Hippocampal formation (tissue), 2 donors: ENCODE measurements around the gene PTRHD1.
"Not testable (repeated sequence)": the region's sequence is repeated elsewhere in the genome, so short reads cannot be mapped to it uniquely, and the experiment has no call there.

ENCODE experiments used
- DNase-seq, 2 donors: peaks; one replicate each; lab custom pipeline; 2025; lab: John Stamatoyannopoulos, UW

Gene PTRHD1, protein sequence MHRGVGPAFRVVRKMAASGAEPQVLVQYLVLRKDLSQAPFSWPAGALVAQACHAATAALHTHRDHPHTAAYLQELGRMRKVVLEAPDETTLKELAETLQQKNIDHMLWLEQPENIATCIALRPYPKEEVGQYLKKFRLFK

DNA sequence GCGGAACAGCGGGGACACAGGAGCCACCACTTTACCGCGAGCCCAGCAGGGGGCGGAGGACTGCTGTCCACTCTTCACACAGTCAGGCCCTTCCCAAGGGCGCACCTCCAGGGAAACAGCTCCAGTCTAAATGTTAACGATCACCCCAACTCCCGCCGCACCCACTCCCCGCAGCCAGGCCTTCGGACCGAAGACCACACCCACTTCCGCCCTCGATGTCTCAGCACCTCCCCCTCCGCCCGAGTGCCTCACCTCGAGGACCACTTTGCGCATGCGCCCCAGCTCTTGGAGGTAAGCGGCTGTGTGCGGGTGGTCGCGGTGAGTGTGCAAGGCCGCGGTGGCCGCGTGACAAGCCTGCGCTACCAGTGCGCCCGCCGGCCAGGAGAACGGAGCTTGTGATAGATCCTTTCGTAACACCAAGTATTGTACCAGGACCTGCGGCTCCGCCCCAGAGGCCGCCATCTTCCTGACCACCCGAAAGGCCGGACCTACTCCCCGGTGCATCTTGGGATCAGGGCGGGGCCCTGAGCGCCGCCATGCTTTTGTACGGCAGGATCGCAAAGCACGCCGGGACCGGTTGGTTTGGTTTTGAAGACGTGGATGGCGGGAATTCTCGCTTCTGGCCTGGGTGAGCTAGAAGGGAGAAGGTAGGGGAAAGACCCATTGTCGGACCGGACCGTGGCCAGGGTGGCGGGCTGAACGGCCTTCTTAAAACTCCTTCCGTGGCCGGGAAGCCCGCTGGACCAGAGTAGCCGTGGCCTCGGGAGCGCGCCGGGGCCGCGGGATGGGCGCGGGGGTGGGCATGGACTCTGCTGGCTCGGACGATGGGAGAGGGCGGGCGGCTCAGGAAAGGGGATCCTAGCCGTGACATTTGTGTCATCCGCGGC is at the start of gene PTRHD1, which contains the start of gene CENPO:
Gene PTRHD1 (minus strand): TSS at position 518 of the 887 bp plus-strand sequence. CDS start 14 bp downstream, at position 504.
Gene CENPO (plus strand): TSS at position 552 of the 887 bp plus-strand sequence. CDS start 495 bp downstream, outside the sequence.
- DNase-seq: peak; percentile 89 to 96

DNA sequence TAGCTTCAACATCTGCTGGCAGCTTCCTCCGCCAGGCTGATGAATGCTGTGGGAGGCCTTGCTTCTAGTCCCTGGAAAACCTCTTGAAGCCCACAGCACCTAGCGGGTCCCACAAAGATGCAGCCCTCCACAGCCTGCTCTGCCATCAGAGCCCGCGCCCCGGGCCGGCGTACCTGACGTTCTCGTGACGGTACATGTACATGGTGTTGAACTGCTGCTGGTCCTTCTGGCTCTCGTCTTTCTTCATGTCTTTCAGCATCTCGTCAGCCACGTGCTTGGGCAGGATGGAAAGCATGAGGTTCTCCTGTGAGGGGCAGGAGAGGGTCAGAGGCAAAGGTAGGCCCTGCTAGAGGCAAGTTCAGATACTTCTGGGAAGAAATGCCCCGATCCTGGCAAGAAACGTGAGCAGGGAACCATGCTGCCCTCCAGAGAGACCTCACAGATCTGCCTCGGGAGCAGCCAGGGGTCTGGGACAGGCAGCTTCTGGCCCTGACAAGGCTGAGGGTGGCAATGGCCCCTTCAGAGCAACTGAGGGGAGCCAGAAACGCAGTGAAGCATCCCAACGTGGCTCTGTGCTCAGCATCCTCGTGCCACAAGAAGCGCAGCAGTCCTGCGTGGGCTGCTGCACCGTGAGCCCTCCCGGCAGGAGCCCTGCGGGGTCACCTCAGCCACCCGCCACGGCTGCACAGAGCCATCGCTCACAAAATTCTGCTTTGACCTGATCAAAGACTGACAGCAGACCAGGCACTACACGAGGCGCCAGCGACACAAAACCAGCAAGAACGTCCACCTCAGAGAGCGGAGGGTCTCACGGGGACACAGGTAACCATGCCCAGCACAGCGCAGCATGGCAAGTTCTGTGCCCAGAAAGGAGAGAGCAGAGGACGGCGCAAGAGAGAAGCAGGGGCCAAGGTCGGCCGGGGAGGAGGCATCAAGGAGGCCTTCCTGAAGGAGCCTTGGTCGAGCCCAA is 49.2 kb upstream of the PTRHD1 start:
- DNase-seq: no peak

DNA sequence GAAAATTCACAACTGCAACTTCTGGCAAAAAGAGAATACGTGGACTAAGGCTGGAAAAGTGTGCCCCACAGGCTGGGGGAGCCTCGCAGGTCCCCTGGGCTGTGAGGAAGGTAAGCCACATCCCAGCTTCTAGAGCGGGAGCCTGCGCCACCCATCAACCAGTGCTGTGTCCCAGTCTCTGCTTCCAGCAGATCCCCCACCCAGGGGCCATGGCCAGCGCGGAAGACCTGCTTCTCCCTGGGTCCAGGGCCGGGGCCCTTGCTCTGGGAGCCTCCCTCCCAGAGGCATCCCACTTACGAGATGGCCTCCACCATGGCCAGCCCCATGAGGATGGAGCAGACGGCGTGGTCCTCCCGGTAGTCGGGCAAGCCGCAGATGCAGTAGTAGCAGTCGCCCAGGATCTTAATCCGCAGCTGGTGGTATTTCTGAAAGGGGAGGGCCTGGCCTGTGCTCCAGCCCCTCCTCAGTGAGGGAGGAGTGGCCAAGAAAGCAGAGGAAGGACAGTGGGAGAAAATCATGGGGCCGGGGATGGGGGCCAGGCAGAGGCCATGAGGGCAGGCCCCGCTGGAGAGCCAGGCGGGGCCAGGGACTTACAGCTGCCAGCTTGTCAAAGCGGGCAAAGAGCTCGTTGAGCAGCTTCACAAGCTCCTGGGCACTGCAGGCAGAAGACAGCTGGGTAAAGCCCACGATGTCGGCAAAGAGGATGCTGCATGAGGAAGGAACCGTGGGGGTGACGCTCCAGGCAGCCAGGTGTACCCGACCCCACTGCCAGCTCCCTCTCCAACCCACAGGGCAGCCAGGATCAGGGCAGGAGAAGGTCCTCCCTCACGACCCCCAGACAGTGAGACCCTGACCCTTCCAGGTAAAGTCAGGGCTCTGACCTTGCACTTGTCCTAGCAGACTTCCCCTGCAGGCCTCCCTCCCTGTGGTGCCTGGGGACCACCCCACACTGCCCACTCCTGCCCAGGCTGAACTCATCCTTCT is 48.1 kb upstream of the PTRHD1 start:
- peak in 1 of 2 donors; percentile 24 for DNase-seq

DNA sequence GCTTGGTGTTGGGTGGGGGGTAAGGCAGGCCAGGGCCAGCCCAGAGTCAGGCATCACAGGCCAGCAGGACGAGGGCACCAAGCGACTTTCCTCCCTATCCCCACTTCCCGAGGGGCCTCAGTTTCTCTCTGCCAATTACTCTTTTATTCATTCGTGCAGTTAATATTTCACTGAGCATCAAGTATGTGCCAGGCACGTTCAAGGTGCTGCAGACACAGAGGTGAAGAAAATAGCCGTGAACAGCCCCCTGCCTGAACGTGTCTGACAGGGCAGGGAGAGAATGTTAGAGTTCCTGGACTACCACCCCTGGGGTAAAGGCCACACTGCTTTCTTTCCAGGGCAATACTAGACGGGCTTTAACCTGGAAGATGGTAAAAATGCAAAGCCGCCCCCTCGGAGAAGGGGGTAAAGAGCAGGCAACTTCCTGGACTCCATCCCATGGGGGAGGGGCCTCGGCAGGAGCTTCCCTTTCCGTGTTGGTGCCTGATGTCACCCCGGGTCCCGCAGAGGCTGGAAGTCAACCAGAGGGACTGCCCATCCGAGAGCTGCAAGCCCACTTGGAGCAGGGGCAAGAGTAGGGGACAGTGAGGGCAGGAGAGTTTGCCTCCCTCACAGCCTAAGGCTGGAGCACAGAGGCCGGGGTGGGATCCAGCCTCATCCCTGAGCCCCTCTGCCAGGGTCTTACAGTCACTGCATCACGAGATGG is 47.1 kb upstream of the PTRHD1 start:
- DNase-seq: no peak

DNA sequence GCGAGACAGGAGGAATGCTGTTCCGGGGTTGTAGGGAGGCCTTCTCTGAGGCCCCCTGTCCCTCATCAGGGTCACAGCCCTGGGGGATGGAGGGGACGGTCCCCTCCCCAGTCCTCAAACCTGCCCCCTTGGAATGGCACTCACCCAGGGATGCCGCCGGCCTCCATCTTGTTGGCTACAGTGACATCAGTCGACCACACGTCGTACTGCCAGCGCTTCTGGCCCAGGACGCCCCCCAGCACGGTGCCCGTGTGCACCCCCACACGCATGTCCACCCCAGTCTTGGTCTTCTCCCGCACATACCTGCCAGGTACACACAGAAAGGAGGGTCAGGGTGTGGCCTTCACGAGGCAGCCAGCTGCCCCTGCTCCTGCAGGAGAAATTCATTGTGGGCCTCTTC is 46.5 kb upstream of the PTRHD1 start:
- no peak for DNase-seq

DNA sequence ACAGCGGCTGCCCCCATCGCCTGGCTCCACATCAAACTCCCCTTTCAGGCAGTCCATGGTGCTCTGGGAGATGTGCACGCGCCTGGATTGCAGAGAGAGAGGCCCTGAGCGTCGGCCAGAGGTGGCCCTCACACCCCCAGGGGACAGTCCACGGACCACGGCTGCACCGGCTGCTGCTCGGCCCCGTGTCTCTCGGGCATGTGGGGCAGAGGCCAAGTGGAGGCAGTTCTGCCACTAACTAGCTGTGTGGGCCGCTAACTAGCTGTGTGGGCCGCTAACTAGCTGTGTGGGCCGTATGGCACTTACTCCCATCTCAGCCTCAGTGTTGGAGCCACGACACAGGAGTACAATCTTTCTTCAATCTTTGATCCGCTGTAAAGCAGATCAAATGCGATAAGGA is 45.4 kb upstream of the PTRHD1 start:
- no peak for DNase-seq

DNA sequence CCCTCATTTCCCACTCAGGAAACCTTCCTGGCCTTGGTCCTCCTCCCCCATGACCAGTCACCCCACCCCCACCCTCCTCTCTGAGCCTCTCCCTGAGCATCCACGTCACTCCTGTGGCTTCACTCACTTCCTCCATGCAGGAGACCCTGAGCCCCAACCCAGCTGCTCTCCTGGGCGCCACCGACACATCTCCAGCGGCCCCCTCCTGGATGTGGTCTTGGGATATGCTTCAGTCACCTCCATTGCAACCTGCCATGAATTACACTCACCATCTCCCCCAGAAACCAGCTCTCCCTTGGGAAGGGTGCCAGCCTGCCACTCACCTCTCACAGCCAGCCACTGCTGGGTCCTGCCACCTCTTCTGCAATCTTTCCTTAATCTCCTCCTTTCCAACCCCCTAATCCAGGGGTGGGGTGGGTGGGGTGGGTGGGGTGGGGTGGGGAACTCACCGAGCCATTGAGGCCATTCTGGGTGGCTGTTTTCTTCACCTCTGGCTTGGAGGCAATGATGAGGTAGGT is 44.9 kb upstream of the PTRHD1 start:
- DNase-seq: no peak

DNA sequence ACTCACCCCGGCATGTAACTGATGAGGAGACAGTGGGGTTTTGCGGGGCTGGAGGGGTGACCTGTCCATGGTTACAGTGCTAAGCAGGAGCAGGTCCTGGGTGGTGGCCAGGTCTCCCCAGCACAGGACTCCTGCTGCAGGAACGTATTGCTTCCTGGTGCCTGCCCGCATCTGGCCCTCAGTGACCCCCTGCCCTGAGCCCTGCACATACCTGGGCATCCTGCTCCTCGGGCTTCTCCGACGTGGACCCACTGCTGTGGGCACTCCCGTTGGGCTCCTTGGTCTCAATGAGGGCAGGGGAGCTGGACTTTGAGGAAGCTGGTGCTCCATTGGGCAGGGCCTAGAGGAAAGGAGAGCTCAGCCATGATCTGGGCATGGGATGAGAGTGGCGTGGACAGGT is 43.5 kb upstream of the PTRHD1 start:
- no peak for DNase-seq

DNA sequence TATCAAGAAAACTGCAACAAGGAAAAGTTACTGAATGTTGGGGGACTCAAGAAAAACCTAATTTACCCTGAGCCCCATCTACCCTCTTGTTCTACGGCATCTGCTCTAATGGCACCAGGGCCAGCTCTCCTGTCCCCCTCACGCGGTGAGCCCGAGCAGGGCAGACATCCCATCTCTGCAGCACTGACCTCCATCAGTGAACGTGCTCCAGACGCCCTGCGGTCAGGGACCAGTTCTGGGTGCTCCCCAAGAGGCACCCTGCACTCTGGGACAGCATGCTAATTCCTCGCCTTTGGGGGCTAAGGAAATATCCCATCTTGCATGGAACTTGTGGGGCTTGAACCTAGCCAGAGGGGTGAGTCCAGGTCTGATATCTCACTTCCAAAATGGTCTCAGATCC is 43.0 kb upstream of the PTRHD1 start:
- DNase-seq: no peak

DNA sequence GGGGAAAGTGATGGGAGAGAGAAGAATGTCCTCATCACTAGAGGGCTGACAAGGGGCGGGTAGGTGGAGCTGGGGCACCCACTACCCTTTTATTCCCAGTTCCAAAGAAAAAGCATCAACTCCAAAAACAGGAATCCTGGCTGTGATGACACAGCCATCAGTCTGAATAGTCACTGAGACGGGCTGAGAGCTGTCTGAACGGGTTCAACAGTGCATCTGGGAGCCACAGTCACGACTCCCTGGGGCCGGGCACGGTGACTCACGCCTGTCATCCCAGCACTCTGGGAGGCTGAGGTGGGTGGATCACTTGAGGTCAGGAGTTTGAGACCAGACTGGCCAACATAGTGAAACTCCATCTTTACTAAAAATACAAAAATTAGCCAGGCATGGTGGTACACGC is 42.2 kb upstream of the PTRHD1 start:
- not testable (repeated sequence) for DNase-seq

DNA sequence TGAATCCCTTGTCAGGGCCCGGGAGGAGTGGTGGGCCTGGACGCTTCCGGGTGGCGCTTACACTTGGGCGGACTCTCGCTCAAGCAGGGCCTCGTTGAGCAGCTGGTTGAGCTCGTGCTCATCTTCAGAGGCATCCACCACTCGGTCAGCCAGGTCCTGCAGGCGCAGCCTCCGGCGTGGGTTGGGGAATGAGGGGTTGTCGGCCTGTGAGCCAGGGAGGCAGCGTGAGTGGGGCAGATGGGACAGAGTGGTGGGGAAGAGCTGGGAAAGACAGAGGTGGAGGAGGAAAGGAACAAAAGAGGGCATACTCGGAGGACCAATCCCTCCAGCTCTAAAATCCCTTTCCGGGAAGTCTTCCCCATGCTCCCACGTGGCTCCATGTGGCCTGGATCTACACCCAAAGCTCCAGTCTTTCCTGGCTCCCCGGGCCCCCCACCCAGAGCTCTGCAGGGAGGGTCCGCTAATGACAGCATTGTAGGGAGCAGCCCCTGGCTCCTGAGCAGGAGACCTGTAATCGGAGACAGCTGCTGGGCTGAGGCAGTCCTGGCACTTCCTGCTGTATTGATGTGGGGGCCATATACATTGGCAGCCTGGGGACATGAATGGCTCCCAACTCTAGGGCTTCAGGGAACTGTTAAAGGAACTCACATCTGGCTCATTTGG is 41.7 kb upstream of the PTRHD1 start:
- no peak for DNase-seq

DNA sequence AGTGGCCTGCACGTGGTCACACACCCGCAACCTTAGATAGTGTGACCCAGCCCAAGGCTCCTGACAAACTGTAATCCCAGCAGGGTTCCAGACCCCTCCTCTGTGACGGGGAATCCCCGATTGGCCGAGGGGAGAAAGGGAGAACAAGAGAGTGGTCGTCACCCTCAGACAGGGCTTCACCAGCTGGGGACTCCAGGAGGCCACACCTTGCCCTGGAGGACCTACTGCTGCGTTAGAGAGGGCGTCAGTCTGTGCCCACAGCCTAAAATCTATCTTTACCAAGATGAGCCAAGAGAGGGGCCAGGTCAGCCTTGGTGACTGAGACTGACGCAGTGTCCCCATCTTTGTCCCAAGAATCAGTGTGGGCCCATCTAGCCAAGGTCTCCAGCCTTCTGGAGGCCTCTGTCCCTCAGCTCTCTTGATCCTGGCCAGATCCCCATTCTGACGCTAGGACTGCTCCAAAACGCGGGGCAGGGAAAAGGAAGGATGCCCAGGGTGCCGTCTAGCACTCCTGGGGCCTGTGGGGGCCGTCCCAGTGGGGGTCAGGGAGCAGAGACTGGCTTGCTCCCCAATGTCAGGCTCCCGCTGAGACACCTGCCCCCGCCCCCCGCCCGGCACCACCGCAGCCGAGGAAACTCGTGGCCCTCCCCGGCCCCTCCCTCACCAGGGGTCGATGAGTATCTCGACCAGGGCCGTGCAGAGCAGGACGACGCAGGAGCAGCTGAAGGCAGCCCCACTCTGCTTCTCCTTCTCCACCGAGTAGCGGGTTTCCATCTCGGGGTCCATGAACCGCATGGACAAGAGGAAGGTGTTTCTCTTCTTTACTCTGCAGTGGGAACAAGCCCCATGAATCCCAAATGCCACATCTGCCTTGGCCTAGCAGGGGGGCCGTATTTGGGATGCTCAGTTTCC is 40.9 kb upstream of the PTRHD1 start:
- no peak for DNase-seq

DNA sequence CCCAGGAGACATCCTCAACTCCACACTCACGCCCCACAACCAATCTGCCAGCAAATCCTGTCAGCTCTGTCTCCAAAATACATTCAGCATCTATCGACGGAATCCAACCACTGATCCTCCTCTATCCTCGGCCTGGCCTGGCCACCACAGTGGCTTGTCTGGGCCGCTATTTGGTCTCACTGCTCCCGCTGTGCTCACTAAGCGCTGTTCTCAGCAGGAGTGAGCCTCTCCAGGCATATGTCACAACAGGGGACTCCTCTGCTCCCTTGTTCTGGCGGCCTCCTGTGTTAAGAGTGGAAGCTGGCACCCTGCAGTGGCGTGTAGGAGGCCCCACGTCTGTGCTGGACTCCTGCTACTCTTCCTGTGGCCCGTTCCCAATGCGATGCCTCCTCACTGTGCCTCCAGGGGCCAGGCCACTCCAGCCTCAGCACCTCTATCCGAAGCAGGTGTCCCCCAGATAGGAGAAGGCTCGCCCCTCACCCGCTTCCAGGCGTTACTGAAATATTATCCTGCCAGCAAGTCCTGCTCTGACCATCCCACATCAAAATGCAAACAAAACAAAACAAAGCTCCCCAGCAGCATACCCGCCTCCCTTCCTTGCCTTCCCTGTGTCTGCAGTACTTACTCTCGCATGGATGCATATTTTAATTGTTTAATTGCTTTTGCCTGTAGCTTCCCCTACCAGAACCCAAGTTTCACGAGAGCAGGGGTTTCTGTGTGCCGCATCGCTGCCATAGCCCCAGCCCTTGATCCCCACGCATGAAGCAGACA is 39.9 kb upstream of the PTRHD1 start:
- DNase-seq: no peak

DNA sequence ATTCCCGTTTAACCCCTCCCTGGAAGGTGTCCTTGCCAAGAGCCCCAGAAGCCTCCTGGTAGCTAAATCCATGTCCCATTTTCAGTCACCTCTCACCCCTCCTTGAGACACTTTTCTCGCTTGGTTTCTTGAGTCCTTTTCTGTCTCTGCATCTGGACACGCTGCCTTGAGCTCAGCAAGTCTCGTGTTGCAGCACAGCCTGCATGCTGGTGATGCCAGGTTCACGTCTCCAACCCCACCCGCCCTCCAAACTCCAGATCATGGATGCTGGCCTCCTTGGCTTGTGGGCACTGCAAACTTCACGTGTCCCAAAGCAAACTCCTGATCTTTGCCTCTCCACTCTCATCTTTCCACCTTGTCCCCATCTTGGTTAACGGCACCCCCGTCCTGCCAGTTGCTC is 39.3 kb upstream of the PTRHD1 start:
- DNase-seq: no peak

DNA sequence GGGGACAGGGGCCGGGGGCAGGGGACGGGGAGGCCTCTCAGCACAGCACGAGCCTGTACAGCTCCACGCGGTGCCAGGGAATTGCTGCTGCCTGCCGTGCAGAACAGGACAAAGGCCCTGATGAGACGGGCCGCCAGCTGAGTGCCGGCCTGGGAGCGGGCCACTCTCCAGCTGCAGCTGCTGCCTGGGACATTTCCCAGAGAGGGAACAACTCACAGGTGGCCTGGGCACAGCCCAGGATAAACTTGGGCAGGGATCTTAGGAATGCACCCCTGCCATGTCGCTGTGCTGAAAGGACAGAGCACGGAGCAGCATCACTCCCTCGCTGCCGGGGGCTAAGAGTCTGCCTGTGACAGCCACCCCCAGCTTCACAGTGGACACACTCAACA is 38.9 kb upstream of the PTRHD1 start:
- DNase-seq: peak; percentile 76 to 84

DNA sequence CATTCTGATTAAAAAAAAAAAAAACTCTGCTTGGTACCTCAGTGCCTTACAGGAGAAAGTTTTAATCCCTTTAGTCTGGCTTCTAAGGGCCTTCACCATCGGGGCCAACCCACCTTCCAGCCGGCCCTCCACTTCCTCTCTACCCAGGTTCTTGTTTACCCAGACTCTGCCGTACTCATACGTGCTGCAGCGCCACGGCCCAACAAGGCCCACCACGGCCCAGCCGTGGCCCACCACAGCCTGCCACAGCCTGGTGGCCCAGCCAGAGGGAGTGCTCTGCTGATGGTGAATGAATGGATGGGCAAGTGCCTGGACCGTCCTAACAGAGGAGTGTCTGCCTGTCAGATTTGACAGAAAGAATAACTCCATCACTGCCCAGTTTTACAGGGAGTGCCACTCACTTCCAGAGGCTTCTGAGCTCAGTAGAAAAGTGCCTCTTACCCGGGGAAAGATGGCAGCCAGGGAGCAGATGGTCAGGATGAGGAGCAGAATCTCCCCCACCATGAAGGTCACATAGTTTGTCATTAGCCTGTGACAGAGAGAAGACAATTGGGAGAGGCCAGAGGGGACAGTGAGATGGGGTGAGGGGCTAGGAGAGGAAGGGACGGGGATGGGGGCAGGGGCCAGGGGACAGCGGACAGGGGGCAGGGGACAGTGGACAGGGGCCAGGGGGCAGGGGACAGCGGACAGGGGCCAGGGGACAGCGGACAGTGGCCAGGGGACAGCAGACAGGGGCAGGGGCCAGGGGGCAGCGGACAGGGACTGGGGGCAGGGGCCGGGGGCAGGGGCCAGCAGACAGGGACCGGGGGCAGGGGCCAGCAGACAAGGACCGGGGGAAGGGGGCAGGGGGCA is 38.3 kb upstream of the PTRHD1 start:
- DNase-seq: no peak

DNA sequence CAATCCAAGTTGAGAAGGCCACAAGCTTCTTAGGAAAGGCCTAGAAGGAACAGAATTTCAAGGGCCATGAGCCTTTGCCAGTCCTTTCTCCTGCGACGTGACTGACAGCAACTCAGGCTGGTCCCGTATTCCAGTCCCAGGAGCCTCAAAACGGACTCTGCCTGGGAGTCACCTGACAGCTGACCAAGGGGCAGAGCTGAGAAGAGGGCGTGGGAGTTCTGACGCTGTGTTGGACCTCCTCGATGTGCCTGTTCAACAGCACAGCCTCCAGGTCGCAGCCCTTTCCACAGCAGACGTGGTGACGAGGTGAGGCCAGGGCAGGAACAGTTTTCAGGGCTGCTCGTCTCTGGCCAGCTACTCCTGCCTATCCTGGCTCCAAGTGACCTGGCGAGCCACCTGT is 37.6 kb upstream of the PTRHD1 start:
- no peak for DNase-seq
